Hepatocyte (in vitro differentiated cells): Measurements from ENCODE around the gene RND3.

Experiments
- CTCF ChIP-seq: fragments of 200-600 bp; sonication (generic); IDR thresholded peaks from 2 replicates; pipeline ENCODE4 v1.5.1; 2016; ENCODE audit warnings: antibody characterized with exemption, mild to moderate bottlenecking; ENCODE audit not compliant: poor library complexity
- EZH2phosphoT487 ChIP-seq: fragments of 200-600 bp; sonication (generic); IDR thresholded peaks from one replicate; pipeline ENCODE4 v1.6.1; 2018; ENCODE audit warnings: antibody characterized with exemption, mild to moderate bottlenecking, low read depth, moderate library complexity; ENCODE audit not compliant: unreplicated experiment, severe bottlenecking

DNA sequence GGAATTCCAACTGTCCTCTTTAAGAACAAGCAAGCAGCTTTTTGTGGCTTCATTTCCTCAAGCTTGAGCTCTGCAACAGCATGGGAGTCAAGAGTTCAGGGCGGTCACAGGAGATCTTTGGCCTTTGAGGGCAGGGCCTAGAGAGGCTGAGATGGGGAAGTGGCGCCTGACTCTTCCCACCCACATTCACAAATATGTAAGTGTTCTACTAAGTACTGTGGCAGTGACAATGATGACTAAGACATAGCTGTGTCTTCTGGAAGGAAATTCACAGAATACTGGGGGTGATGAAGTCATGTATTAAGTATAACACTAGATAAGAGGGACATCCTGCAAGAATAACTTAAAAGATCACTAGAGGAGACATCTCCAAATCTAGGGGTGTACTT, 15.0 kb downstream of the RND3 start:
- TF ChIP-seq EZH2phosphoT487 (no peak), CTCF (no peak)
